MM.1S (cell line): ENCODE measurements around the gene ACKR3.

Experiments used
- DNase-seq: peaks from one replicate; pipeline ENCODE4 v3.0.0-alpha.2; 2015
- H2AFZ ChIP-seq: fragments of 300-600 bp; sonication (generic); 2 replicates; pipeline ENCODE4 v1.6.0; 2016; ENCODE audit warnings: antibody characterized with exemption, low read length
- H3F3A ChIP-seq: fragments of 300-600 bp; sonication (generic); 2 replicates; pipeline ENCODE4 v1.6.1; 2016; ENCODE audit warnings: mild to moderate bottlenecking, antibody characterized with exemption, low read length, moderate library complexity, mixed read lengths; ENCODE audit not compliant: insufficient read depth
- H3K27ac ChIP-seq: fragments of 300-600 bp; sonication (generic); 2 replicates; pipeline ENCODE4 v1.5.1; 2016; ENCODE audit warnings: mild to moderate bottlenecking, low read length
- H3K27me3 ChIP-seq: fragments of 300-600 bp; sonication (generic); replicated peaks from 2 replicates; pipeline ENCODE4 v1.6.0; 2016; ENCODE audit warnings: low read length; ENCODE audit not compliant: insufficient read depth
- H3K36me3 ChIP-seq: fragments of 300-600 bp; sonication (generic); replicated peaks from 2 replicates; pipeline ENCODE4 v1.6.1; 2016; ENCODE audit warnings: mild to moderate bottlenecking, low read length, mixed read lengths; ENCODE audit not compliant: insufficient read depth
- H3K4me1 ChIP-seq: fragments of 300-600 bp; sonication (generic); 2 replicates; pipeline ENCODE4 v1.6.1; 2016; ENCODE audit warnings: low read length, mixed read lengths
- H3K4me2 ChIP-seq: fragments of 300-600 bp; sonication (generic); 2 replicates; pipeline ENCODE4 v1.6.0; 2016; ENCODE audit warnings: low read depth, low read length
- H3K4me3 ChIP-seq: fragments of 300-600 bp; sonication (generic); 2 replicates; pipeline ENCODE4 v1.5.1; 2016; ENCODE audit warnings: low read length, mixed read lengths
- H3K79me2 ChIP-seq: fragments of 300-600 bp; sonication (generic); 2 replicates; pipeline ENCODE4 v1.6.1; 2016; ENCODE audit warnings: mixed run types, low read length, mixed read lengths
- H3K9ac ChIP-seq: fragments of 300-600 bp; sonication (generic); 2 replicates; pipeline ENCODE4 v1.6.1; 2016; ENCODE audit warnings: low read length, mixed read lengths
- H3K9me2 ChIP-seq: fragments of 300-600 bp; sonication (generic); replicated peaks from 2 replicates; pipeline ENCODE4 v1.6.1; 2016; ENCODE audit warnings: mild to moderate bottlenecking, low read length, mixed read lengths; ENCODE audit not compliant: insufficient read depth
- H3K9me3 ChIP-seq: fragments of 300-600 bp; sonication (generic); replicated peaks from 2 replicates; pipeline ENCODE4 v1.6.1; 2016; ENCODE audit warnings: mild to moderate bottlenecking, low read length, mixed read lengths; ENCODE audit not compliant: insufficient read depth
- H4K20me1 ChIP-seq: fragments of 300-600 bp; sonication (generic); 2 replicates; pipeline ENCODE4 v1.6.1; 2016; ENCODE audit warnings: mild to moderate bottlenecking, low read length, moderate library complexity, mixed read lengths; ENCODE audit not compliant: insufficient read depth
- CTCF ChIP-seq: fragments of 300-600 bp; sonication (generic); IDR thresholded peaks from 2 replicates; pipeline ENCODE4 v1.5.1; 2016; ENCODE audit warnings: antibody characterized with exemption, low read length, mixed read lengths
- EZH2 ChIP-seq: fragments of 300-600 bp; sonication (generic); optimal IDR thresholded peaks from 2 replicates; pipeline ENCODE3; 2017; ENCODE audit warnings: low read depth, mild to moderate bottlenecking, antibody characterized with exemption, low read length, mixed read lengths
- EZH2phosphoT487 ChIP-seq: fragments of 300-600 bp; sonication (generic); IDR thresholded peaks from 2 replicates; pipeline ENCODE4 v1.6.1; 2018; ENCODE audit warnings: antibody characterized with exemption, low read length

Gene ACKR3

GRCh38 chr2:236602678-236603077, 33.1 kb downstream of the ACKR3 start:
- H3K9me2 ChIP-seq, result no peaks in the 10 kb centered on the region
- H3K27me3 ChIP-seq, result no peaks in the 10 kb centered on the region
- no peak overlapping the region for H3K4me3 ChIP-seq

GRCh38 chr2:236603361-236604015, 33.9 kb downstream of the ACKR3 start:
- Histone ChIP-seq H3K4me2 (no peak overlapping the region), H3K79me2 (no peaks in the 10 kb centered on the region)
- TF ChIP-seq EZH2, result no peak
- no peak for TF ChIP-seq EZH2phosphoT487
- TF ChIP-seq CTCF, result no peak

More at GRCh38 chr2:236602678-236603077, 33.1 kb downstream of the ACKR3 start:
- no peaks in the 10 kb centered on the region for H3K79me2 ChIP-seq
- H2AFZ ChIP-seq, result no peak overlapping the region
- H3K9me3 ChIP-seq, result no peaks in the 10 kb centered on the region
- H3K27ac ChIP-seq, result no peak overlapping the region
- H3F3A ChIP-seq, result no peaks in the 10 kb centered on the region
- no peaks in the 10 kb centered on the region for H3K36me3 ChIP-seq
- no peak for TF ChIP-seq EZH2
- TF ChIP-seq EZH2phosphoT487, result no peak
- no peak for TF ChIP-seq CTCF
- H3K4me1 ChIP-seq, result no peaks in the 10 kb centered on the region
- H3K9ac ChIP-seq, result no peak overlapping the region
- DNase-seq, result no peak
- H4K20me1 ChIP-seq, result no peaks in the 10 kb centered on the region
- H3K4me2 ChIP-seq, result no peak overlapping the region

GRCh38 chr2:236604575-236605344, 35.1 kb downstream of the ACKR3 start:
- Histone ChIP-seq H3K79me2 (no peaks in the 10 kb centered on the region), H3K36me3 (no peaks in the 10 kb centered on the region), H3K9ac (no peak overlapping the region), H3K4me3 (no peak overlapping the region), H4K20me1 (no peaks in the 10 kb centered on the region), H3K27me3 (no peaks in the 10 kb centered on the region), H3K9me2 (no peaks in the 10 kb centered on the region), H3F3A (no peaks in the 10 kb centered on the region), H2AFZ (no peak overlapping the region), H3K27ac (no peak overlapping the region), H3K4me2 (no peak overlapping the region), H3K4me1 (no peaks in the 10 kb centered on the region), H3K9me3 (no peaks in the 10 kb centered on the region)
- no peak for DNase-seq
- no peak for TF ChIP-seq EZH2
- TF ChIP-seq EZH2phosphoT487, result no peak

More at GRCh38 chr2:236603361-236604015, 33.9 kb downstream of the ACKR3 start:
- no peak for DNase-seq
- Histone ChIP-seq H3K36me3 (no peaks in the 10 kb centered on the region), H3K4me3 (no peak overlapping the region), H3K27ac (no peak overlapping the region), H3K9me2 (no peaks in the 10 kb centered on the region), H2AFZ (no peak overlapping the region), H4K20me1 (no peaks in the 10 kb centered on the region), H3K9ac (no peak overlapping the region), H3K9me3 (no peaks in the 10 kb centered on the region), H3K27me3 (no peaks in the 10 kb centered on the region), H3K4me1 (no peaks in the 10 kb centered on the region), H3F3A (no peaks in the 10 kb centered on the region)

- H3F3A ChIP-seq, result no peaks in the 10 kb centered on the region
- H3K9ac ChIP-seq, result no peak overlapping the region
- no peaks in the 10 kb centered on the region for H3K27me3 ChIP-seq
- no peaks in the 10 kb centered on the region for H3K36me3 ChIP-seq
- H4K20me1 ChIP-seq, result no peaks in the 10 kb centered on the region
- H3K27ac ChIP-seq, result no peak overlapping the region
- no peaks in the 10 kb centered on the region for H3K9me3 ChIP-seq
- no peak overlapping the region for H3K4me2 ChIP-seq
- no peak for DNase-seq
- H3K9me2 ChIP-seq, result no peaks in the 10 kb centered on the region
- H3K4me3 ChIP-seq, result no peak overlapping the region
- TF ChIP-seq EZH2 (no peak), CTCF (no peak), EZH2phosphoT487 (no peak)
- no peaks in the 10 kb centered on the region for H3K4me1 ChIP-seq
- H3K79me2 ChIP-seq, result no peaks in the 10 kb centered on the region
- H2AFZ ChIP-seq, result no peak overlapping the region
Observed at GRCh38 chr2:236605345-236605734, 35.7 kb downstream of the ACKR3 start.
